ENCODE results near the gene NTSR2.

NTSR2 gene

GRCh38 chr2:11699686-11700670, 30.0 kb upstream of the NTSR2 start:
- no peak for DNase-seq

DNA sequence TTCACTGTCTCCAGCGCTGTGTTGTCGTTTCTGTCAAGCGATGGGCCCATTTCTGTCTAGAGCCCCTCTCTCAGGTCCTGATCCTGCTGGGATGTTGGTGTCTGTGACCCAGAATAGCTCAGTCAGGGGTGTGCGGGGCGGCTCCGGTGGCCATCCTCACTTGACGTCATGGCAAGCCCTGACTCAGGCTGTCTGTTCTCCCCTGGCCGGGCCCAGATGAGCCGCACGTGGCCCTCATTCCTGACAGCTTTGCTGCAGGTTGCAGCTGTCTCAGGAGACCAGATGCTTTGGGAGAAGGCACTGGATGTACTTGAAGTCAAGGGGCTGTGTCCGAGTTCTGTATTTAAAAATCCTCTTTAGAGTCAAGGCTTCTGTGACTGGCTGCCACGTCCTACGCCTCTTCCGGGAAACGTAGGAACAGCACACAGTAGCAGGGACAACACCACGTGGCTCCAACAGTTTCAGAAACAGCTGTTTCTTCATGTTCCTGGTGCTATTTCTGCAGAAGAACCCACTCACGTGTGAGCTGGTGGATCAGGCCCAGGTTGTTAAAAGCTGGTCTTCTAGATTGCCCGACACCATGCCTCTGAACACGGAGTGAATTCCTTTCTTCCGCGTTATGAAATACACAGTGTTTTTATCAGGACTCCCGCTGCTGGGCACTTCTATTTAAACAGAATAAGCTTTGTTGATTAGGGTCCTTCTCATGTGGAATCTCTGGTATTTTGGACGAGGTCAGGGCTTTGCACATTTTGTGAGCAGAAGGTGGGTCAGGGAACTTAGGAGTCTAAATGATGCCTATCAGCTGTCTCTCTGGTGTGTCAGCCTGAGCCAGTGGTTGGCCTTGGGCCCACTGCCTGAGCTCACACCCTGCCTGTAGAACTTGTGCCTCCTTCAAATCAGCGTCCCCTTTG, 28.3 kb upstream of the NTSR2 start:
- no peak for DNase-seq

GRCh38 chr2:11697103-11697871, 27.3 kb upstream of the NTSR2 start:
- DNase-seq, result no peak

DNA sequence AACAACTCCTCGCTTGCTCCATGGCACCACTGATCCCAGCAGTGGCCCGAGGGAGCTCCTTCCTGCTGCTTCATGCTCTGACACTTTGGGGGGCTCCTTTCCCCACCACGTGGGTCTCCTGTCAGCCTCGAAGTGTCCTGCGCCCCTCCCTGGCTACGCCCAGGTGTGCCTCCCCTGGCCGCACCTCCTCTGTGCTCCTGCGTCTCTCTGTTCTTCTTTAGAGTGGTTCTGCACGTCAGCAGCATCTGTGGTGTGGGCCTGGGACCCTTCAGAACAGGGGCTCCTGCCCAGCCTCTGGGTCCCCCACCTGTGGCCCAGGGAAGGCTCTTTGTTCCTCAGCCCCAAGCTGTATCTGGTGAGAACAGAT, 26.7 kb upstream of the NTSR2 start:
- DNase-seq, result no peak

DNA sequence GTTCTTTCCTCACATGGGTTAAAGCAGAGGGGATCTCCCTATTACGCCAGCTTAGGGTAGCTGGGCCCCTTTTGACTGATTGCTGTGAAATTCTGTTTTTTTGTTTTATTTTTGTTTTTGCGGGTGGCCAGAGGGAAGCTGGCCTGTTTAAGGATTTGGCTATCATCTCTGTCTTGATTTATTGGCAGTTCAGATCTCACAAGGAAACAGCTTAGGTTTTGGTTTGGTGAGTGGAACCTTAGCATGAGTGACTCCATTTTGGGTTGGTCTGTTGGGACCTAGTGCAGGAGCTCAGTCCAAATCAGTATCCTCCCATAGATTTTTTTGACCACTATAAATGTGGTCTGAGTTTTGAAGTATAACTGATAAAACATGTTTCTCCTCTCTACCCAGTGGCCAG, 25.6 kb upstream of the NTSR2 start:
- DNase-seq, result no peak

GRCh38 chr2:11692966-11693521, 23.0 kb upstream of the NTSR2 start:
- DNase-seq, result peak; percentile 45

GRCh38 chr2:11691076-11691660, 21.2 kb upstream of the NTSR2 start:
- DNase-seq, result no peak

DNA sequence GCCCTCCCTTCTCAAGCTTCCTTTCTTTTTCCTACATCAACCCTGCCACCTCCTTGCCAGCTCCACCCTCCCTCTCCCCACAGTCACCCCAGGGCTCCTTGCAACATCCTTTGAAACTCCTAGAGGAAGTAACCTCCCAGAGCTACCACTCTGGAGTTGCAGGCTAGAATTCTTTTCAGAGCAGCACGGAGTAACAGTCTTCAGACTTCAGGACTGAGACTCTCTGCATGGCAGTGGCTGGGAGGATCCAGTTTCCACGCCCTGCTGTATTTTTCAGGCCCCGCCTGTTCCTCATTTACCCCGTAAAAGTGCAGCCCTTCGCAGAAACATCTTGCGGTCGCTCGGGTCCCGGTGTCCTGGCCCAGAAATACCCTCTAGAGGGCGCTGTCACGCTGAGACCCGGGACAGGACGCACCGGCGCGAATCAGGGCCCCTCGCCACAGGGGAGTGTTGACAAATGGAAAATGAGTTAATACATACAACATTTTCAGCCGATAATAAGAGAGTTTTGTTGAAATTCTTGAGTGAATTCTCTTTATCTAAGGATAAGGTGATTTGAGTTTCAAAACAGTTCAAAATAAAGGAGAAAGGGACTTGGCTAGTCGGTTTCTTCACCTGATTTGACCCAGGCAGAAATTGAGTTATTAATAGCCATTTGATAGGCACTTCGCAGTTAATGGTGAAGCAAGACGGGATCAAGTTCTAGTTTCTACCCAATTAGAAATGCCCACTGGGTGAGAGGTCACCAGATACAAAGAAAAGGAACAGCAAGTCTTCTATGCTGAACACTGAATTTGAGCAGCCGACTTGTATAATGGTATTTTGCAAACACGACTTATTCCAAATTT, 18.5 kb upstream of the NTSR2 start:
- DNase-seq, result peak; percentile 82

GRCh38 chr2:11687736-11688135, 17.7 kb upstream of the NTSR2 start:
- no peak for DNase-seq

- no peak for DNase-seq
Observed at GRCh38 chr2:11685906-11686470, 16.0 kb upstream of the NTSR2 start.

DNA sequence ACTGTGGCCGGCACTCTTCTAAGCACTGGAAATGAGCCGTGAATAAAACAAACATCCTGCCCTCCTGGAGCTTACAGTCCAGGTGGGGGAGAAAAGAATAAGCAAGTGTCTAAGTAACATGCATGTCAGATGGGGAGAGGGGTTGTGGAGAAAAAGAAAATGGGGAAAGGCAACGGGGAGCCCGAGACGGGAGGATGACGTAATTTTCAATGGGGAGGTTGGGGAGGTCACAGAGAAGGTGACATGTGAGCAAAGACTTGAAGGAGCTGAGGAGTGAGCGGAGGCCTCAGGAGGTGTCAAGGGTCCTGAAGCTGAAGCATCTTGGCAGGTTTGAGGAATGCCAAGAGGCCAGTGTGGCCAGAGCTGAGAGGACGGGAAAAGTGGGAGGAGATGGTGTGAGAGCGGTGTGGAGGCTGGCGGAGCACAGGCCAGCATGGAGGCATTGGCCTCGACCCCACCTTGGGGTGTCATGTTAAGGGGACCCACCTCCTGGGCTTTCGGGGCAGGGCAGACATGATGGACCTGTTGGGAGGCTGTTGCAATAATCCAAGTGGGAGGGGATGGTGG, 15.0 kb upstream of the NTSR2 start:
- no peak for DNase-seq

GRCh38 chr2:11683966-11684365, 14.0 kb upstream of the NTSR2 start:
- no peak for DNase-seq

GRCh38 chr2:11683476-11683875, 13.5 kb upstream of the NTSR2 start:
- no peak for DNase-seq

DNA sequence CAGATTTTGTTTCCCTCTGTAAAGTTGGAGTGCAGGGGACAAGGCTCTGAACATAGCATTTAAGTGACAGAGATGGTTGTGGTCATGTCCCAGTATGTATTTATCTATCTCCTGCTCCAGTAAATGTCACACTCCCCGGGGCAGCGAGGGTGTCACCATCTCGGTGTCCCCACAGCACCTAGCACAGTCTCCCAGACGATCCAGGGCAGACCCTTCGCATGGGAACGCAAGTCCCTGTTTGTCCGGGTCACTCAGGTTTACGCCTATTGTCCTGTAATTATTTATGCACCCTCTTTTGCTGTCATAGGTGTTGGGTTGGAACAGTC, 12.6 kb upstream of the NTSR2 start:
- DNase-seq, result no peak

DNA sequence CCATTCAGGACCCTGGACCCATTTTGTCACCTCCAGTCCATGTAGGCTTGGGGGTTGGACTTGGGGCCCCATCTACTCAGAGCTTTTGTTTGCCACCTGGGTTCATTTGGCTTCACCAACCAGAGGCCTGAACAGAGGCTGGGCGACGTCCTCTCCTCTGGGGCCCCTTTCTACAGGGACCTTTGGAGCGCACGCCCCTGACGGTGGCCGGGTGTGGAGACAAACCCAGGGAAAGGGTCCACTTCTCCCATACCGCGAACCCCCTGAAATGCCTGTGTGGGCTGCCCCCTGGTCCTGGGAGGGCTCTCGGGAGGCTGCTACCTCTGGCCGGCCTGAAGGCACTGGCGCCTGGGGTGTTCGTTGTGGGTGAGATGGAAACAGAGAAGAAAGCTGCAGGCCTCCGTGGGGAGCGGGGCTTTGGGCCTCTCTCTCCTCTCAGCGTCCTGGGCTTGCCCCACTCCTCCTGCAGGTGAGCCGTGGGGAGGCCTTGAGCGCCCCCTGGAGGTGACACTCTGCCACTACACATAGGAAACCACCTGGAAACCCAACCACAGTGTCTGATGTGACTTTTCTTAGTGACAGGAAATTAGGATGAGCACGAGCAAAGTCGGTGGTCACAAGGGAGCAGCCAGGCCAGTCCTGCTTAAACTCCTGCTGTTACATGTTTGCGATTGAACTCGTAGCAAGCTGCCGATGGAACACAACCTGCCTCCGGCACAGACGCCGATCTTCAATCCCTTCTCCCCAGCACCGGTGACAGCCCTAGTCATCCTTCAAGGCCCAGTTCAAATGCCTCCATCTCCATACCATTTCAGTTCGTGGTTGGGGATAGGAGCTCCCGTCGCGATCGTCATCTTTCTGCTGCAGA, 12.0 kb upstream of the NTSR2 start:
- peak; percentile 56 for DNase-seq

DNA sequence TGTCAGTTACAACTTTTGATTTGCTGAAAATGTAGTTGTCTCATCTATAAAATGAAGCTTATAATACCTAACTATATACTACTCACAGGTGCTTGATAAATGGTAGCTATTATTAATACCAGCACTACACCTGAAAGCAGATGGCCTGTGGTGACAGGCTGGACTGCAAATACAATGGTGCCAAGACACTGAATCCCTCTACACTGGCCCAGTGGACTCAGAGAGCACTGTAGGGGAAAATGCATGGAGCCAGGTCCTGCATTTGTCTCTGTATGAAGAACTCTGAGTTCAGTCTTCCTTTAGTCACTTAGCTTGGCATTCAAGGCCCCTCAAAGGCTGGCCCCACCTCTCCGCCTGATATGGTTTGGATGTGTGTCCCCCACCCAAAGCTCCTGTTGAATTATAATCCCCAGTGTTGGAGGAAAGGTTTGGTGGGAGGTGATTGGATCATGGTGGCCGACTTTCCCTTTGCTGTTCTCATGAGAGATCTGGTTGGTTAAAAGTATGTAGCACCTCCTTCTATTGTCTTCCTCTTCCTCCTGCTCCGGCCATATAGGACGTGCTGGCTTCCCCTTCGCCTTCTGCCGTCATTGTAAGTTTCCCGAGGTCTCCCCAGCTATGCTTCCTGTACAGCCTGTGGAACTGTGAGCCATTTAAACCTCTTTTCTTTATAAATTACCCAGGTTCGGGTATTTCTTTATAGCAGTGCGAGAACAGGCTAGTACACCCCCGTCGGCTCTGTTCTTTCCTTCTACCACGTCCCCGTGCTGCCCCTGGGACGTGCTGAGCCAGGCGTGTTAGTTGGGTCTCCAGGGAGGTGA, 11.1 kb upstream of the NTSR2 start:
- DNase-seq, result no peak

DNA sequence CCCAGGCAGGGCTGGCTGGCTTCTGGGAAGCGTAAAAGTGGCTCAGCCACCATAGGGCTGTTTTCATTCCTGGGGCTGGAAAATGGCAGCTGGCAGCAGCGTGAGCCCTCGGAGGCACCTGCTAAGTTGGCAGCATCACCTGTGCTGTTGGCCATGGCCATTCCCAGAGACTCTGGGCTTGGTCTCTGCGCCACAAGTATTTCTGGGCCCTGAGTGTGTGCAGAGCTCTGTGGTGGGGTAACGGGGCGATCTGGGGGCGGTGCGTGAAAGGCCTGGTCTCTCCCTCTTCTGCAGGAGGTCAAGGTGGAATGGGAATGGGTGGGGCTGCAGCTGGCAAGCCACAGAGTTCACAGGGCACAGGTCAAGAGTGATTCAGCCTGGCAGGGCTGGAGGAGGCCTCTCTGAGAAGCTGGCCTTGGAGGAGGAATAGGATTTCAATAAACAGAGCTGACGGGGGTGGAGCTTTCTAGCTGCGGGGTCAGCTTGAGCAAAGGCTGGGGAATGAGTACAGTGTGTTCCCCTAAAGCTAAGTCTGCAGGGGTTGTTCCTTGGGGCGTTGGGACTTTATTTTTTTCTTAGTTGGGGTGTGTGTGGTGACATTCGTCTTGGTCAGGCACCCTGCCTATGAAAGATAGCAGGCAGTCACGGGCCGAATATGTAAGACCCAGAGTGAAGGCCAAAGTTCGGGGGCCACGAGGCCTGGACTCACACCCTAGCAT, 10.3 kb upstream of the NTSR2 start:
- DNase-seq, result no peak

Data from activated T-cell treated with anti-CD3 and anti-CD28 coated beads, Interleukin-2, amount 50 U/mL, for 1 hour (primary cell).